Umbilical cord (tissue), 2 donors: ENCODE measurements around the gene SNX25. TPM values are rescaled to one million over a fixed set of nuclear protein-coding genes. Genes with fewer than 3 reads are reported as not detected.

Experiments used
- DNase-seq: peaks from one replicate; pipeline ENCODE4 v3.0.0-alpha.2; 2015; ENCODE audit warnings: low spot score
- total RNA-seq: library from RNA; depleted of rRNA; stranded (reverse); fragments of >200 nt; gene quantifications from one replicate; pipeline ENCODE4 v1.2.3, GENCODE V29; 2014; ENCODE audit warnings: low replicate concordance; ENCODE audit not compliant: insufficient read depth

The SNX25 gene
- total RNA-seq, 1 donor from 2014 or later = 16.1 TPM

- DNase-seq = no peak
Measured at GRCh38 chr4:185405296-185405999, 196.1 kb downstream of the SNX25 start.

- no peak for DNase-seq
Measured at GRCh38 chr4:185408432-185408831, 199.0 kb downstream of the SNX25 start.

- no peak for DNase-seq
Measured at GRCh38 chr4:185411849-185412248, 202.5 kb downstream of the SNX25 start.

- DNase-seq = no peak
Measured at GRCh38 chr4:185412412-185412811, 203.0 kb downstream of the SNX25 start.

Other genes with a start within 250 kb of the SNX25 start
- not detected for gene HELT, start 191.1 kb upstream of the SNX25 start, total RNA-seq
- 12.5 TPM for gene SLC25A4, start 66.3 kb upstream of the SNX25 start, total RNA-seq
- 37.8 TPM for gene CFAP97, start 5.6 kb upstream of the SNX25 start, total RNA-seq
- gene LRP2BP, start 186.3 kb downstream of the SNX25 start, total RNA-seq = 6.5 TPM
- gene ANKRD37, start 187.2 kb downstream of the SNX25 start, total RNA-seq = 38.0 TPM
- 44.1 TPM for gene UFSP2, start 216.4 kb downstream of the SNX25 start, total RNA-seq